KOPT-K1 (cell line): ENCODE data around the gene KCTD5.
A peak's percentile ranks its signal among the peaks of the same experiment; 100 is the strongest.
"Not testable (repeated sequence)": the region's sequence is repeated elsewhere in the genome, so short reads cannot be mapped to it uniquely, and the experiment has no call there.

ENCODE experiments used
- H3K27ac ChIP-seq: fragments of 200-600 bp; sonication (generic); 2 replicates; pipeline ENCODE4 v1.5.1; 2016; ENCODE audit warnings: antibody characterized with exemption, mild to moderate bottlenecking, low read depth, low read length; ENCODE audit not compliant: poor library complexity, severe bottlenecking
- H3K36me3 ChIP-seq: fragments of 200-600 bp; sonication (generic); 2 replicates; pipeline ENCODE4 v1.5.1; 2017; ENCODE audit warnings: antibody characterized with exemption, mild to moderate bottlenecking, low read length, moderate library complexity; ENCODE audit not compliant: insufficient read depth
- H3K9me3 ChIP-seq: fragments of 200-600 bp; sonication (generic); 2 replicates; pipeline ENCODE4 v1.5.1; 2017; ENCODE audit warnings: antibody characterized with exemption, low read length, mild to moderate bottlenecking; ENCODE audit not compliant: insufficient read depth, poor library complexity, severe bottlenecking

Gene KCTD5

GRCh38 chr16:2663553-2664546, 18.5 kb upstream of the KCTD5 start:
- H3K27ac ChIP-seq, result no peak overlapping the region
- H3K36me3 ChIP-seq, result peaks cover 4% of the 10 kb centered on the region; the same call in 1 of the 2 replicates
- no peaks in the 10 kb centered on the region for H3K9me3 ChIP-seq

GRCh38 chr16:2664574-2664982, 17.7 kb upstream of the KCTD5 start:
- no peaks in the 10 kb centered on the region for H3K9me3 ChIP-seq
- H3K36me3 ChIP-seq, result peaks cover 6% of the 10 kb centered on the region; the same call in 1 of the 2 replicates
- no peak overlapping the region for H3K27ac ChIP-seq

GRCh38 chr16:2666671-2667070, 15.7 kb upstream of the KCTD5 start:
- not testable (repeated sequence) for H3K27ac ChIP-seq, H3K9me3 ChIP-seq, H3K36me3 ChIP-seq

GRCh38 chr16:2669587-2669986, 12.7 kb upstream of the KCTD5 start:
- H3K9me3 ChIP-seq, H3K36me3 ChIP-seq, H3K27ac ChIP-seq: not testable (repeated sequence)

- not testable (repeated sequence) for H3K36me3 ChIP-seq, H3K9me3 ChIP-seq, H3K27ac ChIP-seq
Observed at GRCh38 chr16:2670017-2670416, 12.3 kb upstream of the KCTD5 start.

GRCh38 chr16:2671193-2671592, 11.1 kb upstream of the KCTD5 start:
- H3K9me3 ChIP-seq, H3K36me3 ChIP-seq, H3K27ac ChIP-seq: not testable (repeated sequence)

- Histone ChIP-seq H3K9me3 (no peaks in the 10 kb centered on the region), H3K27ac (no peak overlapping the region), H3K36me3 (peaks cover 6% of the 10 kb centered on the region; the same call in 1 of the 2 replicates)
Observed at GRCh38 chr16:2671741-2672140, 10.6 kb upstream of the KCTD5 start.

- no peaks in the 10 kb centered on the region for H3K9me3 ChIP-seq
- peak overlapping the region; percentile 51 for H3K27ac ChIP-seq
- peaks cover 6% of the 10 kb centered on the region; the same call in 1 of the 2 replicates for H3K36me3 ChIP-seq
Observed at GRCh38 chr16:2673066-2673999, 9.0 kb upstream of the KCTD5 start.

- H3K9me3 ChIP-seq, result no peaks in the 10 kb centered on the region
- no peak overlapping the region for H3K27ac ChIP-seq
- H3K36me3 ChIP-seq, result no peaks in the 10 kb centered on the region
Observed at GRCh38 chr16:2675021-2675420, 7.3 kb upstream of the KCTD5 start.

GRCh38 chr16:2675714-2676113, 6.6 kb upstream of the KCTD5 start:
- H3K9me3 ChIP-seq, result no peaks in the 10 kb centered on the region
- H3K36me3 ChIP-seq, result no peaks in the 10 kb centered on the region
- H3K27ac ChIP-seq, result no peak overlapping the region

- not testable (repeated sequence) for H3K9me3 ChIP-seq, H3K27ac ChIP-seq, H3K36me3 ChIP-seq
Observed at GRCh38 chr16:2676937-2677336, 5.4 kb upstream of the KCTD5 start.

GRCh38 chr16:2678206-2678965, 3.9 kb upstream of the KCTD5 start:
- H3K36me3 ChIP-seq, H3K27ac ChIP-seq, H3K9me3 ChIP-seq: not testable (repeated sequence)

- H3K36me3 ChIP-seq, H3K27ac ChIP-seq, H3K9me3 ChIP-seq: not testable (repeated sequence)
Observed at GRCh38 chr16:2679902-2680301, 2.4 kb upstream of the KCTD5 start.

GRCh38 chr16:2680360-2680759, 2.0 kb upstream of the KCTD5 start:
- not testable (repeated sequence) for H3K27ac ChIP-seq, H3K9me3 ChIP-seq, H3K36me3 ChIP-seq

- not testable (repeated sequence) for H3K36me3 ChIP-seq, H3K9me3 ChIP-seq
- peak overlapping the region; percentile 74 for H3K27ac ChIP-seq
Observed at GRCh38 chr16:2683041-2683440, 718 bp downstream of the KCTD5 start.
